HG03135 (cell line): ENCODE data around the gene FGF18.
"Not testable (repeated sequence)": the region's sequence is repeated elsewhere in the genome, so short reads cannot be mapped to it uniquely, and the experiment has no call there.

Experiments
- ATAC-seq: cut with Tn5 transposase; IDR thresholded peaks from one replicate; pipeline ENCODE4 v1.9.1; 2021; ENCODE audit warnings: mild to moderate bottlenecking, moderate library complexity; ENCODE audit not compliant: unreplicated experiment

Gene FGF18

DNA sequence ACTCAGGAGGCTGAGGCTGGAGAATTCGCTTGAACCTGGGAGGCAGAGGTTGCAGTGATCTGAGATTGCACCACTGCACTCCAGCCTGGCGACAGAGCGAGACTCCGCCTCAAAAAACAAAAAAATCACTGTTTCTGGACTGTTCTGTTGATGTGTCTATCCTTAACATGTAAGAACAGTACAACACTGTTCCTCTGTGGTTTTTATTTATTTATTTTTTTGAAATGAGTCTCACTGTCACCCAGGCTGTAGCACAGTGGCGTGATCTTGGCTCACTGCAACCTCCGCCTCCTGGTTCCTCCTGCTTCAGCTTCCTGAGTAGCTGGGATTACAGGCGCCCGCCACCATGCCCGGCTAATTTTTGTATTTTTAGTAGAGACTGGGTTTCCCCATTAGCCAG, 20.8 kb upstream of the FGF18 start:
- not testable (repeated sequence) for ATAC-seq

GRCh38 chr5:171400169-171400568, 19.3 kb upstream of the FGF18 start:
- no peak for ATAC-seq

DNA sequence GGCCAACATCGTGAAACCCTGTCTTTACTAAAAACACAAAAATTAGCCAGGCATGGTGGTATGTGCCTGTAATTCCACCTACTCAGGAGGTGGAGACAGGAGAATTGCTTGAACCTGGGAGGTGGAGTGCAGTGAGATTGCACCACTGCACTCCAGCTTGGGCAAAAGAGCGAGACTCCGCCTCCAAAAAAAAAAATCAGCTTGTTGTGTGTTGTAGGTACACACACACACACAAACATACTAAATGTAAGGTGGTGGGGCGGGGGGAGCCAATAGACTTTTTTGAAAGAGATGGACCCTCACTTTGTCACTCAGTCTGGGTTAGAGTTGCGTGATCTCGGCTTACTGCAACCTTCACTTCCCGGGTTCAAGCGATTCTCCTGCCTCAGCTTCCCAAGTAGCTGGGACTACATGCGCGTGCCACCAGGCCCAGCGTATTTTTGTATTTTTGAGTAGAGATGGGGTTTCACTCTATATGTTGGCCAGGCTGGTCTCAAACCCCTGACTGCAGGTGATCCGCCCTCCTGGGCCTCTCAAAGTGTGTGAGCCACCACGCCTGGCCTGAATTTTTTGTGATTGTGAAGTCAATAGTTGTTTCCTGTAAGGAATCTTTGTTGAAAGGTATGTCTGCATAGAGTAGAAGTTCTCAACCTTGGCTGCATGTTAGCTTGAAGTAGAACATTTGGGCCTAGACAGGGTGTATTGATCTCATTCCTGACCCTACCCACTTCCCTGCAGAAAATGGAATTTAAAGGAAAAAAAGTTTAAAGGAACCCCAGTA, 18.1 kb upstream of the FGF18 start:
- ATAC-seq = no peak

DNA sequence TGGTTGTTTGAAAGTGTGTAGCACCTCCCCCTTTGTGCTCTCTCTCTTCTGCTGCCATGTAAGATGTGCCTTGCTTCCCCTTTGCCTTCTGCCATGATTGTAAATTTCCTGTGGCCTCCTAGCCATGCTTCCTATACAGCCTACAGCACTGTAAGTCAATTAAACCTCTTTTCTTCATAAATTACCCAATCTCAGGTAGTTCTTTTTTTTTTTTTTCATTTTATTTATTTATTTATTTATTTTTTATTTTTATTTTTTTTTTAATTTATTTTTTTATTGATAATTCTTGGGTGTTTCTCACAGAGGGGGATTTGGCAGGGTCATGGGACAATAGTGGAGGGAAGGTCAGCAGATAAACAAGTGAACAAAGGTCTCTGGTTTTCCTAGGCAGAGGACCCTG, 16.7 kb upstream of the FGF18 start:
- not testable (repeated sequence) for ATAC-seq

- no peak for ATAC-seq
Observed at GRCh38 chr5:171405615-171406014, 13.8 kb upstream of the FGF18 start.

DNA sequence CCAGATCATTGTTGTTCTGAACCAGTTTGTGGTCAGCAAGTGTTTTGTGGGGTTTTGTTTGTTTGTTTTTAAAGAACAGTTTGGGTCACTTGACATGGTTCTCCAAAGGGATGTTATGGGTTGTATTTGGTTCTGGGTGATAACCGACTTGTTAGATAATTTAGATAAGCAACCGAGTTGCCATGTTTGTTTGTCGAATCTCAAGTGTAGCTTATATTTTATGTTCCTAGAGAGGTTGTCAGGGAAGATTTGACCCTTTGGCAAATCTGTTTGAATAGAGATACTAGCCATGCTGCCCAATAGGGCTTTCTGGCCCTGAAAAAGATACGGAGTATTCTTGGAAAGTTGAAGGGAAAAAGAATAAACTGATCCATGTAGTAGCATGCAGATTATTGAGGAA, 12.2 kb upstream of the FGF18 start:
- ATAC-seq = no peak

DNA sequence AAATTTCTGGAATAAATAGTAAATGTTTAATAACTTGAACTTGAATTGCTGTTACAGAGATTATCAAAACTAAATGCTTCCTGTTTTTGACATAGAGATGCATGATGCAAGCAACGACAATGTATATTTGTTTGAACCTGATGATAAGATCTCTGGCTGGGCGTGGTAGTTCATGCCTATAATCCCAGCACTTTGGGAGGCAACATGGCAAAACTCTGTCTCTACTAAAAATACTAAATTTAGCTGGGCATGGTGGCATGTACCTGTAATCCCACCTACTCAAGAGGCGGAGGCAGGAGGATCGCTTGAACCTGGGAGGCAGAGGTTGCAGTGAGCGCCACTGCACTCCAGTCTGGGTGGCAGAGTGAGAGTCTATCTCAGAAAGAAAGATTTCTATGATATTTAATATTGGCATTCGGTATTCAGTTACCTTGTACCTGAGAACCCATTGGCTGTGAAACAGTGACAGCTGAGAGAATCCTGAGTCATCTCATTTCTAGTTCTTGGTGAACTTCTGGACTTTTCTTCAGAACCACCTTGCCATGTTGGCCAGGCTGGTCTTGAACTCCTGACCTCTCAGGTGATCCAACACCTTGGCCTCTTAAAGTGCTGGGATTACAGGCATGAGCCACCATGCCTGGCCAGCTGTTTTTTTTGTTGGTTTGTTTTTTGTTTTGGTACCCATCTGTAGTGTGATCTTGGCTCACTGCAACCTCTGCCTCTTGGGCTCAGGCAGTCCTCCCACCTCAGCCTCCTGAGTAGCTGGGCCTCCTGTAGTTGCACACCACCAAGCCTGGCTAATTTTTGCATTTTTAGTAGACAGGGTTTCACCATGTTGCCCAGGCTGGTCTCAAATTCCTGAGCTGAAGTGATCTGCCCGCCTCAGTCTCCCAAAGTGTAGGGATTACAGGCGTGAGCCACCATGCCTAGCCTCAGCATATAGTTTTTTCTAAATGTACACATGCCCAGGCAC, 10.0 kb upstream of the FGF18 start:
- no peak for ATAC-seq

- ATAC-seq = no peak
Observed at GRCh38 chr5:171410181-171410580, 9.3 kb upstream of the FGF18 start.

DNA sequence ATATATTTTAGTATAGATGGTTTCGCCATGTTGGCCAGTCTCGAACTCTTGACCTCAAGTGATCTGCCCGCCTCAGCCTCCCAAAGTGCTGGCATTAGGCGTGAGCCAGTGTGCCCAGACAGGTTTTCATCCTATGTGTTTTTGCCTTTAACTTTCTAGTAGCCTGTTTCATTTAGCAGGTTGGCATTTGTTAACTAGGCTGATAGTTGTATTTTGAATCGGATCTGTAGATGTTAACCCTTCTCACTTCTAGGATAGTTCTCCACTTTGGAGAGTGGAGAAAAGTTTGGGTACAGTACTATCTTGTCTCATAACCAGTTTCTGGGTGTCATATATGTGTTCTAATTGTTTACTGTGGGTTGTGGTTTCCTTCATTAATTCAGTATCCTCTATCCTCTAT, 7.3 kb upstream of the FGF18 start:
- ATAC-seq = no peak

GRCh38 chr5:171413153-171413910, 6.1 kb upstream of the FGF18 start:
- no peak for ATAC-seq

DNA sequence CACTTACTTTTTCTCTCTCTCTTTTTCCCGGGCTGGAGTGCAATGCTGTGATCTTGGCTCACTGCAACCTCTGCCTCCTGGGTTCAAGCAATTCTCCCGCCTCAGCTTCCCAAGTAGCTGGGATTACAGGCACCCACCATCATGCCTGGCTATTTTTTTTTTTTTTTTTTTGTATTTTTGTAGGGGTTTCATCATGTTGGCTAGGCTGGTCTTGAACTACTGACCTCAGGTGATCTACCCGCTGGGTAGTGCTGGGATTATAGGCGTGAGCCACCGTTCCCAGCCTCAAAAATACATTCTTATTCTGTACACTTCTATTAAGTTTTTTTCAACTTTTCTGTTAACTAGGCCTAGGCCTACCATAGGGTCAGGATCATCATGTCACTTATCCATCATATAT, 5.5 kb upstream of the FGF18 start:
- not testable (repeated sequence) for ATAC-seq

GRCh38 chr5:171415115-171415730, 4.2 kb upstream of the FGF18 start:
- ATAC-seq = no peak

GRCh38 chr5:171416160-171417049, 3.0 kb upstream of the FGF18 start:
- ATAC-seq = no peak

DNA sequence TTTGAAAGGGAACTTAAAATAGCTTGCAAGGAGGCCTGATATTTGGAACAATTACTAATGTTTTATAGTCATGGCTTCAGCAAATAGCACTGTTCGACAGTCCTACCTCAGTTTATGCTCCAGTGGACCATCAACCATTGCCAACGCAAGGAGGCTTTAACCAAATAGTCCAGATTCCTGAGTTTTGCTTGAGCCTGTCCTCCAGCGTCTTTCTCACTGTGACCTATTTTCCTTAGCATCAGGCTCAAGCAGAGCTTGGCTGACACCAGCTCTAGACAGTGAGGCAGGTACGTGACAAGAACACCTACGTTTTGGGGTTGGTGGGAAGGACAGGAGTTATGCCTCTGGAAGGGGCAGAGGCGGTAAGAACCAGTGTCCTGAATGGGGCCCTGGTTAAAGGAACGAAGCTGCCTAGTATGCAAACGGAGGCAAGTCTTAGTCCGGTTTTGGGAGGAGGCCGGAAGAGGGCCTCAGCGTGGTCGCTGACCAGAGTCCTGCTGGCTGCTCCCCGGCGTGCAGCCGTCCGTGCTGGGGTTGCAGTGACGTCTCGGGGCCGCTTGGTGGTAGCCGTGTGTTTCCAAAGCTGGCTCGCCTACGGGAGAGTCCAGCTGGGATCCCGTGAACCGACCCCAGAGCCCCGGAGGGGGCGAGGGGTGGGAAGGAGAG, 998 bp upstream of the FGF18 start:
- ATAC-seq = peak; percentile 74

- ATAC-seq = no peak
Observed at GRCh38 chr5:171419688-171420430, 412 bp downstream of the FGF18 start.

GRCh38 chr5:171420431-171421241, 1.2 kb downstream of the FGF18 start:
- no peak for ATAC-seq

DNA sequence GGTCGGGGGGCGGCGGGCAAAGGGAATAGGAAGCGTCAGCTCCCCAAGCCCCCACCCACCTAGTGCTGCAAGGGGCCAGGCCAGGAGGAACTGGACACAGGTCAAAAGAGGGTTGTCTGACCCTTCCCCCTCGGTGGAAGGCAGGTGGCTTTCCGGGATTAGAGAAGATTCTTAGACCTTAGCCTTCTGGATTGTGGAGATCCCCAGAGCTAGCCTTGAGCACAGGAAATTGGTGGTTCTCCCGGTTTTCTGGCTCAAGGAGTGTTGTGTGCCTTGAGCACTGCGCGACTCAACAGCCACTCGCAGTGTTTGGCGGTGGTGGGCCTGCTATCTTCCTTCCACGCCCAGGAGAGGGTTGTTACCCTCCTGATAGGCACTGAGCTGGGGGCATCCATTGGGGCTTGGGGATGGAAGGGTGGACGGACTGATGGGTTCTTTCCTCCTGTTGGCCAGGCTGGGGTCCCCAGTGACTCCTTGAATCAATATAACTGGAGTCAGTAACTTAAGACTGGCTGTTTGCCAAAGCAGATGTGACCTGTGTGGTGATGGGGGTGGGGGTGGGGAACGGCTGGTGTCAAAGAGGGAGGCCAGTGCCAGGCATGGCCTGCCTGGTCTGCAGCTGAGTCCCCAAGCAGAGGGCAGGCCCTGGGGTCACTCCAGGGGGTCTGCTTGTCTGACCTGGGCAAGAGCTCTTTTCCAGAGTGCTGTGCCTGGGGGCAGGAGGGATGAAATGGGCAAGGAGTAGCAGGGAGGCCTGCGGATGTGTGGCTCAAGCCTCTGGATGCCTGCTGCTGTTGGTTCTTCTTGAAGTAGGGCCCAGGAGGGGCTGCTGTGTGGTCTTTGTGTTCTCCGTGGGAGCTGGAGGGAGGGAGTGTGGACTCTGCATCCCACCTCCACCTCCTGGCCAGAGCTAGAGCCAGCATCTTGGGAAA, 2.1 kb downstream of the FGF18 start:
- no peak for ATAC-seq
